HG03354 (cell line): ENCODE data around the gene PAXIP1.
"Not testable (repeated sequence)": the region's sequence is repeated elsewhere in the genome, so short reads cannot be mapped to it uniquely, and the experiment has no call there.

Experiments used
- ATAC-seq: cut with Tn5 transposase; IDR thresholded peaks from one replicate; pipeline ENCODE4 v1.9.1; 2021; ENCODE audit warnings: mild to moderate bottlenecking; ENCODE audit not compliant: unreplicated experiment, poor library complexity, severe bottlenecking

The PAXIP1 gene

DNA sequence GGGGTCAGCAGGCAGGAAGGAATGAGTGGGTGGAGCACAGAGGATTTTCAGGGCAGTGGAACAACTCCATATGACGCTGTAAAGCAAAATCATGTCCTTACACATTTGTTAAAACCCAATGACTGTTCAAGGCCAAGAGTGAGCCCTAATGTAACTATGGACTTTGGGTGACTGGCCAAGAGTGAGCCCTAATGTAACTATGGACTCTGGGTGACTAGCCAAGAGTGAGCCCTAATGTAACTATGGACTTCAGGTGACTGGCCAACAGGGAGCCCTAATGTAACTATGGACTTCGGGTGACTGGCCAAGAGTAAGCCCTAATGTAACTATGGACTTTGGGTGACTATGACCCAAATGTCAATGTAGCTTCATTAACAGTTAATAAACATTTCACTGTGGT, 52.0 kb downstream of the PAXIP1 start:
- ATAC-seq: no peak

DNA sequence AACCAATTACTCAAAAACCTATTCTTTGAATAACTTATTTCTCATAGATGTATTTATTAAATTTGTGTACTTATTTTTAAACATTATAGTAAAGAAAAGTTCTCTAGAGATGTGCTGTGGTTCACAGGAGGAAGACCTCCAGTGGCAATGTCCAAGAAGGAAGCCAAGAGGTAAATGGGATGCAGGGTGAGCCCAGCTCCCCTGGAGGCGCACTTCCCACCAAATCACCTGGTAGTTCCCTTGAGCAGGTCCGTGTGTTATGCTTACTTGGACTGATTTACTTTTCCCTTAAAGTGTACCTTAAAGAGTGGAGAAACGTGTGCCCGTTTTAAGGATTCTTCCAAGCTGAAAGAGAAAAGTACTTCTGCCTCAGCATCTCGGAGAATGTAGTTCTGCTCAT, 55.3 kb downstream of the PAXIP1 start:
- no peak for ATAC-seq

- no peak for ATAC-seq
Observed at GRCh38 chr7:154946166-154946565, 56.8 kb downstream of the PAXIP1 start.

DNA sequence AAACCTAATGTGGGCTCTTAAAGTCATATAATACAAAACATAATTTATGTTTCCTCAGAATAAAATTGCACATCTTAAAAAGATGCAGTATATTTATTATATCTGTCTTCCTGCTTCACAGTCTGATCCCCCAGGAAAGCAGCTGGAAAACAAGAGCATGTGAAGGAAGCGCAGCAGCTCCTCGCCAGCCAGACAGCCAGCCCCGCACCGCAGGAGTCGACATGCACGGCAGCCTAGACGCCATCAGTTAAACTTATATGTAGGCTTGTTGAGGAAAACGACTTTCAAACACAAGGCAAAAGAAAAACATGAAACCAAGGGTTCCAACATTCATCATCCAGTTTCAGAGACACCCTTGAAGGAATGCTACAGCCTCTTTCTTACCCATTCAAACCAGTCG, 59.0 kb downstream of the PAXIP1 start:
- ATAC-seq: no peak

- no peak for ATAC-seq
Observed at GRCh38 chr7:154942691-154943090, 60.2 kb downstream of the PAXIP1 start.

- no peak for ATAC-seq
Observed at GRCh38 chr7:154937837-154938236, 65.1 kb downstream of the PAXIP1 start.

DNA sequence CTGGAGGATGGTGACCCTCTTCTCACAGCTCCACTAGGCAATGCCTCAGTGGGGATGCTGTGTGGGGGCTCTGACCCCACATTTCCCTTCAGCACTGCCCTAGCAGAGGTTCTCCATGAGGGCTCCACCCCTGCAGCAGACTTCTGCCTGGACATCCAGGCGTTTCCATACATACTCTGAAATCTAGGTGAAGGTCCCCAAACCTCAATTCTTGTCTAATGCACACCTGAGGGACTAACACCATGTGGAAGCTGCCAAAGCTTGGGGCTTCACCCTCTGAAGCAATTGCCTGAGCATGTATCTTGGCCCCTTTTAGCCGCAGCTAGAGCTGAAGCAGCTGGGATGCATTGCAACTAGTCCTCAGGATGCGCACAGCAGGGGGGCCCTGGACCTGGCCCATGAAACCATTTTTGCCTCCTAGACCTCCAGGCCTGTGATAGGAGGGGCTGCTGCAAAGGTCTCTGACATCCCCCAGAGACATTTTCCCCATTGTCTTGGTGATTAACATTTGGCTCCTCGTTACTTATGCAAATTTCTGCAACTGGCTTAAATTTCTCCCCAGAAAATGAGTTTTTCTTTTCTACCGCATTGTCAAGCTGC, 68.5 kb downstream of the PAXIP1 start:
- not testable (repeated sequence) for ATAC-seq

DNA sequence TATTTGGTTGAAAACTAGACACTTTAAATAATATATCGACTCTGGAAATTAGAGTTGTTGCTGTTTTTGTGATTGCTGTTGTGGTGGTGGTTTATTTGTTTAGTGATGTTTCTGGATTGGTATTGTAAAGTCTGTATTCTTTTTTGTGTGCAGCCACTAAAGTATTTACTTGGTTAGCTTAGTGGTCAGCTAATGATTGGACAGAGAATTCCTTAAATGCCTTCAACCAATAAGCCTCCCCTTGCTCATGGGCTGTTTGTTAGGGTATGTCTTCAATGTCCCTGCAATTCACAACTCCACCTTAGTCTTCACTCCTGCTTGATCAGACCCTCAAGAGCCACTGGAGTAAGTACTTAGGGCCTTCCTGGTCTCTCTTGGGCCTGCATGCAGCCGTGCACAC, 71.0 kb downstream of the PAXIP1 start:
- ATAC-seq: no peak

DNA sequence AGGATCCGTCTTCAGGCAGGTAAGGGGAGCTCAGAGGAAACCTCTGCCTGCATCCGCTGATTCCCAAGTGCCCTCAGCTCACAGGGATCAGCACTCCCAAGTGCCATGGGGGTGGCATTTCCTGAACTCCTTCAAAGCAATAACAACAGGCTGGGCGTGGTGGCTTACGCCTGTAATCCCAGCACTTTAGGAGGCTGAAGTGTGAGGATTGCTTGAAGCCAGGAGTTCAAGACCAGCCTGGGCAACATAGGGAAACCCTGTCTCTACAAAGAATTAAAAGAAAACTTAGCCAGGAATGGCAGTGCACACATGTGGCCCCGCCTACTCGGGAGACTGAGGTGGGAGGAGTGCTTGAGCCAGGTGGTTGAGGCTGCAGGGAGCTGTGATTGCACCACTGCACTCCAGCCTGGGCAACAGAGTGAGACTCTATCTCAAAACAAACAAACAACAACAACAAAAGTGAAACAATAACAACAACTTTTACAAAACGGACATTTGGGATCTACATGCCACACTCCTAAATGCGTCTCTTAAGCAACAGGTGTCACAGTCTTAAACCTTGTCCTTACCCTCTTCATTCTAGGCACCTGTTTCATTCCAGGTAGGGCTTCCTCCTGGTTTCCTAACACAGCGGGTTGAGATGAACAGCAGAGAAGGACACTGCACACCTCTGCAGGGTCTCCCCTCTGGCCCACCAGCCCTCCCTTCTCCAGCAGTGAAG, 73.8 kb downstream of the PAXIP1 start:
- peak; percentile 5 for ATAC-seq

GRCh38 chr7:154928136-154929005, 74.6 kb downstream of the PAXIP1 start:
- ATAC-seq: peak; percentile 90

DNA sequence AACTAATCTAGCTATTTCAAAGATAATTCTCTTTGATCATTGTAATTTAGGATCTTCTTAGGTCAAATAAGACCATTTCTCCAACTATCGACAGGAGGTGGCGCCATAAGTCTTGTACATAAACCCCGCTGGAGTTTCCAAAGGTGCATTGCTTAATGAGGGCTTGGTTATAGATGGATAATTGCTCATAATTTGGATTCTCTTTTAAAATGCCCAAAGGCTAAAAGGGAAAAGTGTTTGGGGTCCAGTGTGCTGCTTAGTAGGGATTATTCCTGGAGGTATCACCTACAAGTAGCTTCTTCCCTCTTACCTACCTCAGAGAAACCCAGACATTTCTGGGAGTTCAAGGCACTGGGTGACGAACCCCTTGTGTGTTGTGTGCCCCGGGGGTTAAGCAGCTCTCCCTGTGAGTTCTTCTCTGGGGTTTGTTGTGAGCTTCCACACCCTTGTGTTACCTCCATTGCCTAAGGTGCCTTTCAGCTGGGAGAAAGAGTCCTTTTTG, 75.2 kb downstream of the PAXIP1 start:
- peak; percentile 52 for ATAC-seq

DNA sequence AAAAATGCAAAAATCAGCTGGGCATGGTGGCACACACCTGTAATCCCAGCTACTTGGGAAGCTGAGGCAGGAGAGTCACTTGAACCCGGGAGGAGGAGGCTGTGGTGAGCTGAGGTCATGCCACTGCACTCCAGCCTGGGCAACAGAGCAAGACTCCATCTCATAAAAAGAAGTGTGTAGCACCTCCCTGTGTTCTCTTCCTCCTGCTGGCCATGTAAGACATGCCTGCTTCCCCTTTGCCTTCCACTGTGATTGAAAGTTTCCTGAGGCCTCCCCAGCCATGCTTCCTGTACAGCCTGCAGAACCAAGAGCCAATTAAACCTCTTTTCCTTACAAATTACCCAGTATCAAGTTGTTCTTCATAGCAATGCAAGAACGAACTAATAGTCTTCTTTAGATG, 80.5 kb downstream of the PAXIP1 start:
- not testable (repeated sequence) for ATAC-seq

DNA sequence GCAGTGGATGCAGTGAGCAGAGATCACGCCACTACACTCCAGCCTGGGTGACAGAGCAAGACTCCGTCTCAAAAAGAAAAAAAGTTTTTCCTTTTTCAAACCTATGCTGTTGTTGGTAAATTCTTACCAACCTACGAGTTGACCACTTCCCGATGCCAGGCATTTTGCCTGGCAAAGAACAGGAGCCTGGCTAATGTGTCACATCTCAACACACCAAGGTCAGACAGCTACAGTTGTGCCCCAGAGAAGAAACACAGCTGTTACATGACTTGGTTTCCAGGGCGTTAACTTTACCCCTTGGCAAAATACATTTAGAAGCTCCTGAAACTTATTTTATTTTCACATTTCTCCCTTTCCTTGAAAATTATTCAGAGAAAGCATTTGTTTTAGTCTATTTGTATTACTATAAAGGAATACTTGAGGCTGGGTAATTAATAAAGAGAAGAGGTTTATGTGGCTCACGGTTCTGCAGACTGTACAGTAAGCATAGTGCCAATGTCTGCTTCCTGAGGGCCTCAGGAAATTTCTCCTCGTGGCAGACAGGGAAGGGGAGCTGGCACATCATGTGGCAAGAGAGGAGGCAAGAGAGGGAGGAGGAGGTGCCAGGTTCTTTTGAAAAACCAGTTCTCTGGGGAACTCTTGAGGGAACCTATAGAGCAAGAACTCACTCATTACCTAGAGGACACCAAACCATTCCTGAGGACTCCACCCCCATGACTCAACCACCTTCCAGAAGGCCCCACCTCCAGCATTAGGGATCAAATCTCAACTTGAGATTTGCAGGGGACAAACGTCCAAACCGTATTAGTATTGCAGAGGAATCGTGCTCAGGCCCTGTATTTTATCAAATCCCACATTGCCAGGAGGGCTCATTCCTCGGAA, 83.3 kb downstream of the PAXIP1 start:
- no peak for ATAC-seq

DNA sequence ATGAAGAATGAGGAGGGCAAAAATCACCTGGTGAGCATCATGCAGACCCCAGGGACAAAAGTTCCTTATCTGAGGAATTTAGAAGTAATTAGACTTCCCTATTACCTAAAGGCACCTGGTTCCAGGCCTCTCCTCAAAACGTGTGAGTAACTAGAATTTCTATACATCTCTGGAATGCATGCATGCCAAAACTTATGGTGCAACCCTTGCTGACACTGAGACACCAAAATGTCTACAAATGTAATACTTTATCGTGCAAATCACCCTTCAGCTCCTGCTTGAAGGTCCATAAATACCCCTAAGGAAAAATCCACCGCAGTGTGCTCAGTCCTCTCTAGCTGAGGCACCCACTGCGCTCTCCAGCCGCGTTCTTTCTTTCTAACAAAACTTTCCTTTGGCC, 84.2 kb downstream of the PAXIP1 start:
- no peak for ATAC-seq

DNA sequence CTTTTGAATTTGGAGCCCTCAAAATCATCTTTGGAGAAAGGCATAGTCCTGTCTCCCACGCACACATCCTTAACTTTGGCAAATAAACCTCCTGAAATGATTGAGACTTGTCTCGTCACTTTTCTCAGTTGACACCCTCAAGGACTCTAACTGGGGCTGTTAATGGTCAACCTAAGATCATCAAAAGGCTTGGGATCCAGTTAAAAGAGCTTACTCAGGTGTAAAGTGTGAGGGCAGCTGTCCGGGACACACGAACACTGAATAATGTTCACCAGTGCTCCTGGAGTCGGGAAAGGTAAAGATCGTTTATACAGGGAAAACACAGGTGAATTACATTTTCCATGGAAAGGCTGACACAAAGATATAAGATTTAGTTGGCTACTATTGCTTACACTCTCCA, 84.7 kb downstream of the PAXIP1 start:
- ATAC-seq: no peak

GRCh38 chr7:154917808-154918160, 85.1 kb downstream of the PAXIP1 start:
- ATAC-seq: no peak

- no peak for ATAC-seq
Observed at GRCh38 chr7:154916856-154917807, 85.8 kb downstream of the PAXIP1 start.

- no peak for ATAC-seq
Observed at GRCh38 chr7:154916381-154916780, 86.5 kb downstream of the PAXIP1 start.

DNA sequence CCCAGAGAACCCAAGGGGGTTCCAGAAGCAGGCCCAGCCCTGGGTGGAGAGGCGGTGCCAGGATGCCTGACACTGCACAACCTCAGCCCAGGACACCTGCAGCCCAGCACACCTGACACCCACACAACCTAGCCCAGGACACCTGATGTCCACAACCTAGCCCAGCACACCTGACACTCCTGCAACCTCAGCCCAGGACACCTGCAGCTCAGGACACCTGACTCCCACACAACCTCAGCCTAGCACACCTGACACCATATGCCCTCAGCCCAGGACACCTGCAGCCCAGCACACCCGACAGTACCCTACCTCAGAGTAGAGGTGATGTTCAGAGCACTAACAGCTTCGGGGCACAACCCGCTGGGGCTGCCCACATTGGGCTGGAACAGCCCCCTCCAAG, 87.3 kb downstream of the PAXIP1 start:
- no peak for ATAC-seq
